Activated T-cell treated with anti-CD3 and anti-CD28 coated beads, Interleukin-2, amount 50 U/mL, for 48 hours (primary cell): ENCODE data around the gene SPHK1.
A peak's percentile ranks its signal among the peaks of the same experiment; 100 is the strongest.

Experiments used
- DNase-seq, 2 experiments: peaks; one replicate each; pipeline ENCODE4 v3.0.0-alpha.2; 2020

Gene SPHK1

DNA sequence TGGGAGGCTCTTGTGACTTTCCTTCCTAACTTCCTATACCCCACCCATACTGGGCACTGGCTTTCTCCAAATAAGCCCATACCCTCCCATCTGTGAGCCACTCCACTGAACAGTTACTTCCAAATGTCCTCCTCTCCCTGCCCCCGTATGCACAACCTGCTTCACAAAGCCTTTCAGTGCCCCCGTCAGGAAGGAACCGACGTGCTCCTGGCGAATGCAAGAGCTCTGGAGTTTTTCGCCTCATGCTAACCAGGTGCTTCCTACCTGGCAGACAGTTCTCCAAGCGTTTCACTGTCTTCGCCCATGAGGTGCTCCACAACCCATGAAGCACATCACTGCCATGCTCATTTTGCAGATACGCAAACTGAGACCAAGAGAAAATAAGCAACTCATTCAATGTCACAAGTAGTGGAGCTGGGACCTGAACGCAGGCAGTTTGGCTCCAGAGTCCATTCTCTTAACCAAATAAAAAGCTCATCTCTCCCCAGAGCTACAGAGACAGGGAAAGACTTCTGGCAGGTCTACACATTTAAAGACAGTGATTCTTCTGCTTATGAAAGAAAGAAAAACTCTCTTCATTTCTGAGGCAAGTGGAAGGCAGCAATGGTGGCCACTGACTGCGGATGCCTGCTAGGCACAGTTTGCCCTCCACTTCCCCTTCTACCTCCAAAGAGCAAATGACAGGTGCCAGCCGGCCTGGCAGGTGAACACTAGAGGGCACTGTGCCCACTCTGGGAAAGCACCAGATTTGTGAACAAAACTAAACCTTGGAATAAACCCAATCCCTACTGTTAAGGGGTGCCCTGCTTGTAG is 23.8 kb downstream of the SPHK1 start:
- DNase-seq: peak; percentile 79 to 81

DNA sequence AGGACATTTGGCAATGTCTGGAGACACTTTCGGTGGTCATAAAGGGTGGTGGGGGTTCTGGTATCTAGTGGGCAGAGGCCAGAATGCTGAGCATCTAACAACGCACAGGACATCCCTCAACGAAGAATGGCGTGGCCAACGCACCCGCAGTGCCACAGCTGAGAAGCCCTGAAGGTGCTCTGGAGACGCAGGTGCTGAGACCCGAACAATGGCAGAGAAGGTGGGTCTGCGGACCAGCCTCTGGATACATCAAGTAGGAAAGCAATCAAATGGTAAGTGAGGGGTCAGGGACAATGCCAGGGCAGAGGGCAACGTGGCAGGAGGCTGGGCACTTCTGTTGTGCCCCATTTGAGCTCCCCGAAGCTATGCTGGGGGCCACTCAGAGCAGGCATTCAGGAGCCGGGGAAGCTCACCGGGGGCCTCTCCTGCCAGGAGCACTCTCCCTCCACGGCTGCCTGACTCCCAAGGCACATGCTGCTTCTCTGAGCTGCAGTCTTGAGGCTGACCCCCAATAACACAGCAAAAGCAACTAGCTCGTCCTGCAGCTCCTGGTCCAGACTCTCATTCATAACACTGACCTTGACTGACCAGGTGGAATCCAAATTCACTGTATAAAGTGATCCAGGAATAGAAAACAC is 26.0 kb downstream of the SPHK1 start:
- DNase-seq: no peak

DNA sequence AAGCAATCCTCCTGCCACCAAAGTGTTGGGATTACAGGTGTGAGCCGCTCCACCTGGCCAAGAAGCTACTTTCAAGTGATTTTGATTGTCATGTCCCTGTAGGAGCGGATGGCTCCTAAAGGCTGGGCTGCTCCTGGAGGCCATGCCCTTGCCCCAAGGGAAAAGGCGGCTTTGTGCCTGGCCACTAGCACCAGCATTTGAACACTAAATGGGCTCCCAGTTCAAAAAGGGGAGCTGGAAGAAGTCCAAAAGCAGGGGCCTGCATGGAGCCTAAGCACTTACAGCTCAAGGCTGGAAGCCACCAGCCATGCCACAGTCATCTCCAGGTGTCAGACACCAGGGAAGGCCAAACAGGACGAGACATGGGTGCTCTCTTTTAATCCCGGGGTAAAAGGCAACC is 26.8 kb downstream of the SPHK1 start:
- DNase-seq: no peak

DNA sequence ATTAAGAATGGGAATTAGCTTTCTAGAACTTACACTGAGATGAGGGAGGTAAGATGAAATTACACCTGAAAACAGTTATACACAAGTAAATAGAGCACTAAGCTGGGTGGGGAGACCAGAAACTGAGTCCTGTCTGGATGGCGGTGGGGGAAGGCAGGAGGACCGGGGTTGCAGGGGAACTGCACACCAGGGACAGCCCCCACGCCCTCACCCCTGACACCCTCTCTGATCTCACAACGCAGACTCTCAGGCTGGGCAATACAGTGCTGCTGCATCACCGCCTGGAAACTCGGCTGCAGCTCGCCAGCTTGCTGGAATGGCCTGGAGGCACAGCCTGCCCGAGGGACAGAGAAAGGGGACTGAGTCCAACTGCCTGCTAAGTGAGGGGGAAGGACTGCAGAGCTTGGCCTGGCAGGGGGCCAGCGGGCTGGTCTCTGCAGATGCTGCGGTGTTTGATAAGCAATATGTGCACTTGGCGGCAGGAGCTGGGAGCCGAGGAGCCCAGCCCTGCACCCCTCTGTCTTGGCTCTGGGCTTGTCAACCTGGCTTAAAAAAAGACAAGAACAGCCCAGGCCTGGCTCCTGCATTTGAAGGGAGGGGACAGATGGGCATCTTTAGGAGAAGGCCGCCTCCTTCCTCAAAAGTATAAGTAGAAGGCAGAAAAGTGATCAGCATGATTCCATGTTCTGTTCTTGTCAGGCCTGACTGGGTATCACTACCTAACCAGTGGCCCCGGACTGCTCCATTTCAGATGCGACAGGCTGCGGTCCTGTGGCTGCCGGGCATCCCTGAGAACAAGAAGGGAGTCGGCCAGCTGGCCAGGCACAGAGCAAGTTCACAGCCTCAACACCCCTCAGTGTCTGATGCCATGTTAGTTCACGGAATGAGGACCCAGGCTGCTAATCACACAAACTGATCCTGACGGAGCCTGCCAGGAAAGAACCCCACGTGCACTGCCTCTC is 30.2 kb downstream of the SPHK1 start:
- DNase-seq: no peak

DNA sequence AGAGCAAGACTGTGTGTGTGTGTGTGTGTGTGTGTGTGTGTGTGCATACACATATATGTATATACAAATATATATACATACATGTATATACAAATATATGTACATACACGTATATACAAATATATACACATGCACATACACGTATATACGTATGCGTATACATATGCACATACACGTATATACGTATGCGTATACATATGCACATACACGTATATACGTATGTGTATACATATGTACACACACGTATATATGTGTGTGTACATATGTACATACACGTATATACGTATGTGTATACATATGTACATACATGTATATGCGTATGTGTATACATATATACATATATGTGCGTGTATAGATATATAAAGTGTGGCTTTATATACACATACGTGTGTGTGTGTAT is 31.4 kb downstream of the SPHK1 start:
- DNase-seq: no peak

DNA sequence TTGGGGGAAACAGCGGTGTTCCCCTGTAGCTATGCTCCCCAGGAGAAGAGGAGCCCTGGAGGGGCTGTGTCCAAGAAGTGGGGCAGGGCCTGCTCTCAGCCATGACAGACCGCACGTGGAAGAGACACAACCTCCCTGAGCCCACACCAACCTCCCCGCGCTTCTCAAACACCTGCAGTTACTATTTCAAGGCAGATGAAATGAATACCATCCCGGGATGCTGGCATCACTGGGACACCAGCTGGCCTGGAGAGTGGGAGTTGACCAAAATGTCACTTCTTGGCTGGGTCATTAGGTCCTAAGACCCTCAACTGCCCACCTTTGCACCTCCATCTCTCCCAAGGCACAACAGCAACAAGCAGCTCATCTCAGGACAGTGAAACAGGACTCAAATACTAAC is 32.0 kb downstream of the SPHK1 start:
- DNase-seq: no peak

DNA sequence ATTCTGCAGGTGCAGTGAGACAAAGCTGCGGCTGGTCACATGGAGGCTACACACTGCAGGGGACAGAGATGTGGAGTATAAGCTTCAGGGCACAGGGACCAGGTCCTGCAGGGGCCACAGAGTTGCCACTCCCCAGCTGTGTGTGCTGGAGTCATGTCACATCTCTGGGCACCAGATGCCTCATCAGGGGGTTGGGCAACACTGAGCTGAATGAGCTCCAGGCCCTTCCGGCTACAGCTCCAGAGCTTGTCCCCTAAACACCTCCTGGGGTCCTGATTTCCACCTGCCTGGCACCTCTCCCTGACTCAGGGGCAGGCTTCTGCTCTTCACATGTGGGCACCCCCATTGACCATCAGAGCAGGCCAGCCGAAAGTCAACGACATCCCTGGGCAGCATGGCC is 32.5 kb downstream of the SPHK1 start:
- no peak for DNase-seq

DNA sequence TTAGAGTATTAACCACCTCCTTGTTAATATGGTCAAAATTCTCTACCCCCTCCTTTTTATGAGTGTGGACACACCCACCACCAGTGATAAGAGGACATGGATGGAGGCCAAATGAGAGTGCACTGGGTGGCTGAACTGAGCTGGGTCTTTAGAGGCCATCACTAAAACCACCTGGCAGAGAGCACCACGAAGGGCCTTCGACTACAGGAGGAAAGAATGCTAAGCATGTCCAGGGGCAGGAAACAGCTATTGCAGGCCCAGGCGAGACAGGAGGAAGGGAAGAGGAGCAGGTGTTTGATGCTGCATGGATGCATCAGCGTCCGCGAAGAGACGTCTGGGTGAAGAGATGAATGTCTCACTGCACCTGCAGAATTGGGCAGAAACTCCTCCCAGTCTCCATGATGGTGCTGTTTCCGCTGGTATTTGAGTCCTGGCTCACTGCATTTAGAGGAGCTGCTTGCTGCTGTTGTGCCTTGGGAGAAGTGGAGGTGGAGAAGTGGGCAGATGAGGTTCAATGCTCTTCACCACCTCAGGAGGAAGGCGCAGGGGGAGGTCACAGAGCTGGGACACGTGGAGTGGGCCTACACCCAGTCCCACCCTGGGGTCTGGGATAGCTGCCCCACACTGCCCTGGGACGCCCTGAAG is 33.2 kb downstream of the SPHK1 start:
- no peak for DNase-seq

DNA sequence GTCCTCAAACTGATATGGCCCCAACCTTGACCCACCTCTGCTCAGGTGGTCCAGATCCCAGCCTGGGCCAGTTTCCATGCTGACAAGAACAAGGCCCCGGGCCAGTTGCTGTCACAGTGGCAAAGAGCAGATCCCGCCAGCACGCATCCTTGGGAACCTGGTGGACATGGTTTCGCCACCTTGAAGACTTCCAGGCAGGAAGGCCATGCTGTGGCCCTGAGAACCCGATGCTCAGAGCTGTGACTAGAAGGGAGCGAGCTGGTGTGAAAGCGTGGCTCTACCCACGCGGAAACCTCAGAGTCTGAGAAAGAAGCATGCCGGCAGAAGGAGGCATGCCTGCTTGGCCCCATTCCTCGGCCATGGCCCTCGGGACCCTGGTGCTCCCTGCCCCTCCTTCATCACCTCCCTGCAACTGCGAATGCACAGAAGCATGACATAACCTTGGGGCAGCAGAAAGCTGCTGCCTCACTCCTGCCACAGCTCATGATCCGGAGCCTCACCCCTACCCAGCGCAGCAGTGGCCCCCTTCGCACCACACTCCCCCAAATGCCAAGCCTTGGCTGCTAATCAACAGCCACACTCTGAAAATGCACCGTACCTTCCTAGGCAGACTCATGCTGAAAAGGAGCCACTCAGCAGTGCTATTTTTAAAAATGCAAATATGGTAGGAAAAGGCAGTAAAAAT is 35.3 kb downstream of the SPHK1 start:
- DNase-seq: no peak

DNA sequence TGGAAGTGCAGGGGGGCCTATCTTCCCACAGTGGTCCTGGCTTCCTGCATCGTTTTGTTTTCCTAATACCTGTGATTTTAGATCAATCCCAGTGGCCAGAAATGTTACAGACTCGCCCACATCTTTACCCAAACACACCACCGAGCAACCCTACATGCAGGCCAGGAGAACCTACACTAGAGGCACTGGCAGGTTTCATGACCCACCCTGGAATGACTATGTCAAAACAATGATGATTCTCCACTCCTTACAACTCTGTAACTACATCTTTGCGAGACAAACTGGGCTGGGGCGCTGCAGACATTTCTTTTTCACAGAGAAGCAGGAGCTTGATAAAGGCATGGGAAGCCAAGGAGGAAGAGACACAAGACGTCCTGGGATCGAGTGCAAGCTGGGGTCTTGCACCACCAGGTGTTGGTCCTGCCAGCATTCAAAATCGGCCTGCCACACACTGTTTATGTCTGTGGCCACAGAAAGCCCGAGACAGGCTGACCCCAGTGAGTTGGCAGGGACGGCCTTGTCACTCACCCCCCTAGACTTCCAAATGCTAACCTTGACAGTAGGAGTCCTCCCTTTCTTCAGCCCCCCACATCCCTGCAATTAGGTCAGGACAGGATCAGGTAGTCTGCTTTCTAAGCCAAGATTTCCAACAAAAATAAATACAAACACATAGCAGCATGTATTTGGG is 36.1 kb downstream of the SPHK1 start:
- no peak for DNase-seq

DNA sequence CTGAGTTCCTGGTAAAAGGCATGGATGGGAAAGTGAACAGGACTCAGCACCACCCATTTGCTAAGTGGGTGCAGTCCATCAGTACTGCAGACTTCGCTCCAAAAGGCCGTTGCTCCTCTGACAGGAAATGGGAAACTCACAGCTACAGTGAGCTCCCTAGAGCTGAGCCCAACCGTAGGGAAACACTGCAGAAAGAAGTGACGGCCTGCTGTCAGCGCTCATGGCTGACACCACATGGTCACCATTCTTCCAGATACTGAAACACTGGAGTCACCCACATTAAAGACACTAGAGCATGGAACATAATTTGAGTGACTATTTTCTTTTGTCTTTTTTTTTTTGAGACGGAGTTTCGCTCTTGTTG is 36.6 kb downstream of the SPHK1 start:
- DNase-seq: no peak

DNA sequence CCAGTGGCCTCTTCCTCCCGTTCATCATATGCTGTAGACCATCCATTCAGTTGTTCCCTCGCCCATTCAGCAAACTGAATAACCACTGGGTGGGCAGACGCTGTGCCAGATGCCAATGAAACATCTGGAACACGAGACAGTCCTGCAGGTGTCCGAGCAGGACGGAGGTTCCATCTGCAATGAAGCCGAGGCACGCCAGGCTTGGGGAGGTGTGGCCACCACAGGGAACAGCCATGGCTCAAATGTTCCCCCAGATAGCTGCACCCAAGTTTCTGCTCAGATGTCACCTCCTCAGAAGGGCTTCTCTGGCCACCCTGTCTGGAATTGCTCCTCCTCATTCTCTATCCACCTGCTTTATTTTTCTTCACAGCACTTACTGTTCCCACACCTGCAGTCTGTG is 38.0 kb downstream of the SPHK1 start:
- DNase-seq: no peak

DNA sequence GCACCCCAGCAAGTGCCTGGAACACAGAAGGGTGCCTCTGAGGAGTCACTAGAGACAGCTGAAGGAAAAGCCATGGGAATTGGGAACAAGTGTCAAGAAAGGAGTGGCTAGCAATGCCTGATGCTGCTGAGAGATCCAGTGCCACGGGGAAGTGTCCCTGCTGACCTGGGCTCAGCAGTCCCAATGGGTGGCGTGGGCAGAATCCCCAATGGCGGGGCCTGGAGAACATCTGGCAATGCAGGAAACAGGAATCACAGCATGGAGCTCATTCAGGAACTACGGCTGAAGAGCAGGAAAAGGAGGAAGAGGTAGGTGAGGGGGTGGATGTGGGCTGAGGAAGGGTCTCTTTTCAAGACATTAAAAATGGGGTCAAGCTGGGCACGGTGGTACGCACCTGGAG is 38.5 kb downstream of the SPHK1 start:
- DNase-seq: no peak

DNA sequence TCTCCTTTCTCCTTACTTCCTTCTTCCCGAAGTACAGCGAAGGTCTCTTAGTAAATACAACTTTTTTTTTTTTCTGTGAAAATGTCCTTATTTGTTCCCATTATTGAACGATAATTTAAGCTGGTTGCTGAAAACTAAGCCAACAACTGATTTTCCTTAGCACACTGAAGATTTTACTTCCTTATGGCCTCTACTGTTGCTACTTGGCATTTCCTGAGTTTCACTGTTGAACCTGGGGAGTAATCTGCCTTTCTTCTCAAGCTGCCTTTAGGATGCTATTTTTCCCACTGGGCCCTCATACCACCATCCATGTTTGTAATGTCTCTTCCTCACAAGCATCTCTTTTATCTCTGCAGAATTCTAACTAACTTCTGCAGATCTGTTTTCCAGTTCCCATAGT is 42.4 kb downstream of the SPHK1 start:
- no peak for DNase-seq

DNA sequence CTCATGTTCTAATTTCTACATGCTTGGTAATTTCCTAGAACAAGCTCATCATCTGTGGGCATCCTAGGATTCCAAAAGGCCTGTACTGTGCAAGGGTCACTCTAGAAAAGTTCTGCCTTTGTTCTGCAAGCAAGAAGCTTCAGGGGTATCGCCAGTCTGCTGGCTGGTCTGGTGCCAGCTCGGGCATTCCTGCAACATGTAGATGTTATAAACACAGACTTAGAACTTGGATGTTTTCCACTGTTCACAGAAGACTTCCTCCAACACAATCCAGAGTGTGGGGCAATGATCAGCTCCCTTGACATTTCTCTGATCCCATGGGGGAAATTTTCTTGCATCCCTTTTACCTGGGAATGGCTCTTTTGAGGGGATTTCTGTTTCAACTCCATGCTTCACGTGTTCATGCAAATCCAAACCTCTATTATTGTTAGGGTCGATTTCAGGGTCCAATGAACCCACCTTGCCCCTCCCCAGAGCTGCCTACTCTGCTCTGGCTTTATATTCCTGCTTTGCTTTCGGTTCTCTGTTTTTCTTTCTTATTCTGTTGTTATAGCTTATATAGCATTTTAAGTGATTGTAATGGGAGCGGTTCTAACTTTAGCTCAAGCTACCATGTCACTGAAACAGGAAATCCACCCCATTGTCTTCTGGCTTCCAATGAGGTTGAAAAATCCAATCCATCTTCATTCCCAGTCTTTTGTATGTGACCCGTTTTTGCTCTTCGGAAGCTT is 43.3 kb downstream of the SPHK1 start:
- DNase-seq: no peak

DNA sequence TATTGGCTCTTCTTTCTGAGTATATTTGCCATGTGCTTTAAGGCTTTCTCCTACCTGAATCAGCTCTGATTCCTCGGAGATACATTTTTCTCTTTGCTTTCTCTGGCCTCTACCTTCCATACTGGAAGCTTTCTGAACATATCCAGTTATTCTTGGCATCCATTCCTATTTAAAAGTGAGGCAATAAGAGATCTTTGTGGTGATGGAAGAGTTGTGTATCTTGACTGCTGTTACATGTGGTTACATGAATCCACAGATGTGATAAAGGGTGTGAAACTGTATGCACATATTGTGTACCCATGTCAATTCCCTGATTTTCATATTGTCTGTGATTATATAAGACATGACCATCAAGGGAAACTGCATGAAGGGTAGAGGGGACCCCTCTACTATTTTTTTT is 44.1 kb downstream of the SPHK1 start:
- DNase-seq: no peak

DNA sequence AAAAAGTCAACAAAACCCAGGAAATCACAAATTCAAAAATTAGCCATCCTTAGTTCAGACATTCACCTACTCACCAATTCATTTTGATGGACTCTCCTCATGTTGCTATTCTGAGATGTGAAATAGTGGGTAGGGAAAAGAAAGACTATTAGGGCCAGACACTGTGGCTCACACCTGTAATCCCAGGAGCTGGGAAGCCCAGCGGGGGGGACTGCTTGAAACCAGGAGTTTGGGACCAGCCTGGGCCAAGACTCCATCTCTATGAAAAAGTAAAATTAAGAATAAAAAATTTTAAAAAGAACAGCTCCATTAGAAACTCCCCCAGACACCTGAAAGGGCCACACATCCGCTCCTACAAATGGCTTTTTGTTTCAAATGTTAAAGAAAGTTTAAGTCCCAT is 47.1 kb downstream of the SPHK1 start:
- DNase-seq: no peak

DNA sequence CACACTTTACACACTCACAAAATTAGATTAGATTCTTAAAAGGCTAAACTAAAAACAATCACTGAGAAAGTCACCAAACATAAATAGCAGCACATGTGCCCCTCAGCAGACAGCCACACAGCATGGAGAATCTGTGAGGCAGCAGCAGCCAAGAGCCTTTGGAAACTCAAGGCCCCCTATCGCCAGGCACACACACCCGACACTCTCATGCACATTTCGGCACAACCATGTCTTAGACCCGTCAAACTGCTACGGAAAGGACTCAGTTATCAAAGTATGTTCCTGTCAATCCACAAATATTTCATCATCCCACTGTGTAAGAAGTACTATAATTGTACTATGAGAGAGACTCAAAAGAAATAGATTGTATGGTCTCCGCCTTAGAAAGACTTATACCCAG is 47.6 kb downstream of the SPHK1 start:
- DNase-seq: no peak

DNA sequence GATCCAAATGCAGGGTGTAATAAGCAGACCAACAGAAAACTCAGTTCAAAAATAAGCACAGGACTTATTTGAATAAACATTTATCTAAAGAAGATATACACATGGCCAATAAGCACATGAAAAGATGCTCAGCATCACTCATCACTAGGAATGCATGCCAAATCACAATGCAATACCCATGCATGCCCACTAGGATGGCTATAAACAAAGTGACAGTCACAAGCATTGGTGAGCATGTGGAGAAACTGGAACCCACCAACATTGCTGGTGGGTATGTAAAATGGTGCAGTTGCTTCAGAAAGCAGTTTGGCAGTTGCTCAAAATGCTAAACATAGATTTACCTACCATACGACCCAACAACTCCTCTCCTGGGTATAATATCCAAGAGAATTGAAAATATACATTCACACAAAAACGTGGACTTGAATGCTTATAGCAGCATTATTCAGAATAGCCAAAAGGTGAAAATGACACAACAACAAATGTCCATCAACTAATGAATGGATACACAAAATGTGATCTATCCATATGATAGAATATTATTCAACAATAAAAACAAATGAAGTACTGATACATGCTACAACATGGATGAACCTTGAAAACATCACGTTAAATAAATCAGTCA is 48.4 kb downstream of the SPHK1 start:
- DNase-seq: no peak

DNA sequence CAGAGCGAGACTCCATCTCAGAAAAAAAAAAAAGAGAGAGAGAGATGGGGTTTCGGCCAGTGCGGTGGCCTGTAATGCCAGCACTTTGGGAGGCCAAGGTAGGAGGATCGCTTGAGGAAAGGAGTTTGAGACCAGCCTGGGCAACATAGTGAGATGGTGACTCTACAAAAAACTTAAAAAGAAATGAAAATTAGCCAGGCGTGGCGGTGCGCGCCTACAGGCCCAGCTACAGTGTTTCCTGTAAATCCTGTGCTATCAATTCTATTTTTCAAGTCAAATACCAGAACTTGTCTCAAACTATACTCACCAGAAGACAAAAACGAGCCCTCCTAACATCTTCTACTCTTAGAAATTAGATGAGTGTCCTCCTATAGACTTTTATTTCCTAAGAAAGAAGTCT is 49.3 kb downstream of the SPHK1 start:
- no peak for DNase-seq

DNA sequence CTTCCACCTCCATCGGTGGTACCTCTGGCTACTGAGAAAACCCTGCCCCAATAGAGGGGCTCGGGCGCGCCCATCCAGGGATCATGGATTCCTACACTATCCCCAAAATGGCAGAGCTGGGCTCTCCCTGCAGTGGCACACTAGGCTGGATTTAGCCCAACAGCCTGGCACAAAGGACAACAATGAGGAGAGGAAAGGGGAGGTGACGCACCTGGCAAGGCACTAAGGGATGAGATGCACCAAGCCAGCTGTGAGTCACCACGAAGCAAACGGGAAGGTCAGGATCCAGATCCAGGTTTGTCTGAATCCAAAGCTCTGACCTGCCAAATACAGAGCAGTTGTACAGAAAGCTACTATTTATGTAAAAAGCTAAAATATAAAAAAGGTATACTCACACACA is 50.5 kb downstream of the SPHK1 start:
- DNase-seq: no peak
